Glutamatergic neuron (in vitro differentiated cells): ENCODE results near the gene TMEM185B. TPM values are rescaled to one million over a fixed set of nuclear protein-coding genes. Genes with fewer than 3 reads are reported as not detected.

ENCODE experiments used
- DNase-seq: peaks from one replicate; pipeline ENCODE4 v3.0.0; 2022
- H3K27ac Mint-ChIP-seq: one replicate; pipeline ENCODE4 v1.8.0; 2020; ENCODE audit warnings: mild to moderate bottlenecking, mixed read lengths, inconsistent platforms; ENCODE audit not compliant: unreplicated experiment
- H3K27me3 Mint-ChIP-seq: one replicate; pipeline ENCODE4 v1.8.0; 2020; ENCODE audit warnings: mild to moderate bottlenecking, moderate library complexity, mixed read lengths, inconsistent platforms; ENCODE audit not compliant: unreplicated experiment
- H3K36me3 Mint-ChIP-seq: one replicate; pipeline ENCODE4 v1.8.0; 2020; ENCODE audit warnings: mild to moderate bottlenecking, mixed read lengths, inconsistent platforms; ENCODE audit not compliant: unreplicated experiment
- H3K4me1 Mint-ChIP-seq: one replicate; pipeline ENCODE4 v1.8.0; 2020; ENCODE audit warnings: mild to moderate bottlenecking, low read depth, mixed read lengths, inconsistent platforms; ENCODE audit not compliant: unreplicated experiment
- H3K4me3 Mint-ChIP-seq: one replicate; pipeline ENCODE4 v1.8.0; 2020; ENCODE audit warnings: mild to moderate bottlenecking, mixed read lengths, inconsistent platforms; ENCODE audit not compliant: unreplicated experiment
- H3K9me3 Mint-ChIP-seq: one replicate; pipeline ENCODE4 v1.8.0; 2020; ENCODE audit warnings: mild to moderate bottlenecking, moderate library complexity, mixed read lengths, inconsistent platforms; ENCODE audit not compliant: unreplicated experiment
- CTCF ChIP-seq: fragments of 200-600 bp; sonication (generic); IDR thresholded peaks from one replicate; pipeline ENCODE4 v1.5.0; 2021; ENCODE audit not compliant: partially characterized antibody, unreplicated experiment
- total RNA-seq: library from RNA; stranded (reverse); fragmentation: NEBNext Ultra II Directional; extraction: Animal tissue kit (Norgen Biotek cat#: 25700); gene quantifications from one replicate; pipeline ENCODE4 v1.2.1, GENCODE V29; 2021; ENCODE audit not compliant: unreplicated experiment

Gene TMEM185B
- total RNA-seq, 1 donor from 2014 or later, result 12.3 TPM

GRCh38 chr2:120224735-120225548 is 1.7 kb upstream of the TMEM185B start:
- peaks cover 18% of the 10 kb centered on the region for H3K4me1 Mint-ChIP-seq
- no peak overlapping the region for H3K27ac Mint-ChIP-seq
- H3K4me3 Mint-ChIP-seq, result peak overlapping the region; percentile 38
- DNase-seq, result no peak
- H3K27me3 Mint-ChIP-seq, result peaks cover 4% of the 10 kb centered on the region
- no peak for TF ChIP-seq CTCF
- peaks cover 13% of the 10 kb centered on the region for H3K9me3 Mint-ChIP-seq
- H3K36me3 Mint-ChIP-seq, result peaks cover 8% of the 10 kb centered on the region

- Mint-ChIP-seq H3K27me3 (peaks cover 2% of the 10 kb centered on the region), H3K4me3 (peak overlapping the region; percentile 85), H3K36me3 (peaks cover 8% of the 10 kb centered on the region), H3K4me1 (peaks cover 17% of the 10 kb centered on the region), H3K27ac (no peak overlapping the region), H3K9me3 (peaks cover 13% of the 10 kb centered on the region)
- no peak for TF ChIP-seq CTCF
- DNase-seq, result no peak
These were observed 1.1 kb upstream of the TMEM185B start for GRCh38 chr2:120224256-120224655.

GRCh38 chr2:120222186-120223033 is 790 bp downstream of the TMEM185B start:
- Mint-ChIP-seq H3K27me3 (peaks cover 2% of the 10 kb centered on the region), H3K9me3 (peaks cover 11% of the 10 kb centered on the region), H3K4me1 (peaks cover 9% of the 10 kb centered on the region), H3K27ac (peak overlapping the region; percentile 55), H3K36me3 (peaks cover 20% of the 10 kb centered on the region), H3K4me3 (peak overlapping the region; percentile 86)
- DNase-seq, result no peak
- TF ChIP-seq CTCF, result no peak

- H3K4me3 Mint-ChIP-seq, result peak overlapping the region; percentile 86
- H3K9me3 Mint-ChIP-seq, result peaks cover 10% of the 10 kb centered on the region
- H3K36me3 Mint-ChIP-seq, result peaks cover 20% of the 10 kb centered on the region
- DNase-seq, result no peak
- no peak for TF ChIP-seq CTCF
- H3K27ac Mint-ChIP-seq, result no peak overlapping the region
- peaks cover 2% of the 10 kb centered on the region for H3K27me3 Mint-ChIP-seq
- peaks cover 4% of the 10 kb centered on the region for H3K4me1 Mint-ChIP-seq
These were observed 1.6 kb downstream of the TMEM185B start for GRCh38 chr2:120221616-120222015.
